ENCODE measurements around the gene ERLIN1. TPM values are rescaled to one million over a fixed set of nuclear protein-coding genes. Genes with fewer than 3 reads are reported as not detected.

Gene ERLIN1
- total RNA-seq, 1 donor from 2014 or later = 17.2 TPM

DNA sequence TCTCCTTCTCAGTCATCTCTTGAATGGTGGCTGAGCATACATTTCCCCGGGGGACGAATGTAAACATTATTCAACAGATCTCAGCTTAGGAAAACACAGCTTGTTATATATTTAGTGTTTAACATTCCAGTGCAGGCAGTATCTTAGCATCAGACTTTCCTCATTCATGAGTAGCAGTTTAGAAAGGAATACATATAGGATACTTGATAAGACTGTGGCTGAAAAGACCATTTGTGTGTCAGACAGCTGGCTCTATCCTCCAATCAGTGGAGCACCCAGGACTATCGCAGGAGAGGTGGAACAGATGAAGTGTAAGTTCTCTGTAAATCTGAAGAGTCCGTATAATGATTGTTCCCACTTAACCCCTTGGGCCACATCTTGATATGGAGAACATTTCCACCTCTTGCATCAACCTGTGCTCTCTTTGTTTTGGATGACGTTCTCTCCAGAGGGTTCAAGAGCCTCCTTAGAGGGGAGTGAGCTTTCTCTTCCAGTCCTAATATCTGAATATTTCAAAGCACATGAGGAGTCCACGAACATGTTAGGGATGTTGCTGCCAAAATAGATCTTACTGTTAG lies 34.0 kb downstream of the ERLIN1 start:
- TF ChIP-seq, protein P1, sequence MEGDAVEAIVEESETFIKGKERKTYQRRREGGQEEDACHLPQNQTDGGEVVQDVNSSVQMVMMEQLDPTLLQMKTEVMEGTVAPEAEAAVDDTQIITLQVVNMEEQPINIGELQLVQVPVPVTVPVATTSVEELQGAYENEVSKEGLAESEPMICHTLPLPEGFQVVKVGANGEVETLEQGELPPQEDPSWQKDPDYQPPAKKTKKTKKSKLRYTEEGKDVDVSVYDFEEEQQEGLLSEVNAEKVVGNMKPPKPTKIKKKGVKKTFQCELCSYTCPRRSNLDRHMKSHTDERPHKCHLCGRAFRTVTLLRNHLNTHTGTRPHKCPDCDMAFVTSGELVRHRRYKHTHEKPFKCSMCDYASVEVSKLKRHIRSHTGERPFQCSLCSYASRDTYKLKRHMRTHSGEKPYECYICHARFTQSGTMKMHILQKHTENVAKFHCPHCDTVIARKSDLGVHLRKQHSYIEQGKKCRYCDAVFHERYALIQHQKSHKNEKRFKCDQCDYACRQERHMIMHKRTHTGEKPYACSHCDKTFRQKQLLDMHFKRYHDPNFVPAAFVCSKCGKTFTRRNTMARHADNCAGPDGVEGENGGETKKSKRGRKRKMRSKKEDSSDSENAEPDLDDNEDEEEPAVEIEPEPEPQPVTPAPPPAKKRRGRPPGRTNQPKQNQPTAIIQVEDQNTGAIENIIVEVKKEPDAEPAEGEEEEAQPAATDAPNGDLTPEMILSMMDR (conservative IDR thresholded peaks at IDR 0.05; ENCODE audit: low read depth, low read length) = no peak
- H3K4me3 ChIP-seq (ENCODE audit: low read depth, low read length) = no peak overlapping the region

DNA sequence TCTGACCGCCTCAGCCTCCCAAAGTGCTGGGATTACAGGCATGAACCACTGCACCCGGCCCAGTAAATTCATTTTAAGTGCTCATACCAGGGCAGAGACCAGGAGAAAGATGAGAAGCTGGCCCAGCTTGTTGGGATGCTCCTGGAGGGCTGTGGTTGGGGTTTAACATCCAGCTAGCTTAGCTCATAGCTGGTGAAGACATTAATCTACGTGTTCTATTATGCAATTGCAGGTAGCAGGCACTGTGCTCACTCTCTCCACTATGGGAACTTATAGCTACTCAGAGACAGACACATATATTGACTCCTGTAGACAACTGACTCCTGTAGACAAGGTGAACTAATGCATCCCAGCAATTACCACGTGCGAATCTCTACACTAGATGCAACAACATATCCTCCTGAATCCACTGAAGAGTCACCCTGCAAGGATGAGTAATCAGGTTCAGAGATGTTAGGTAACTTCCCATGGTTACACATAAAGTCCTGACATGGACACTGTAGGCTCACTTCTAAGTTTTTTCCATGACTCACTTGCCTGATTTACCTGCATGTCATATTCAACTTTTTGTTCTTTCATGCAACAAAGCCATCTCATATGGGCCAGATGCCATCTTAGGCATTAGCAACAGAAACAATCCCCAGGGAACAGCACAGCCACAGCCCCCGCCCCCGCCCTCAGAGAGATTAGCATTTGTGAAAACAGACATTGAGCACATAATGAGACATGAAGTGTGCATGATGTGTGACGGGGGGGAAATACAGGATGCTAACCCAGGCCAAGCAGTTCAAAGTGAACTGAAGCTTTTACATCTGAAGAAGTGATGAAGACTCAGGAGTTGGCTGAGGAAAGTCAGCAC lies 37.2 kb downstream of the ERLIN1 start:
- H3K4me3 ChIP-seq (ENCODE audit: low read depth, low read length) = no peak overlapping the region
- peak; percentile 73 for DNase-seq (ENCODE audit: low read depth)
- TF ChIP-seq, protein P1 (conservative IDR thresholded peaks at IDR 0.05; ENCODE audit: low read depth, low read length) = no peak

More for the DNA sequence above, 34.0 kb downstream of the ERLIN1 start:
- no peak for DNase-seq (ENCODE audit: low read depth)

DNA sequence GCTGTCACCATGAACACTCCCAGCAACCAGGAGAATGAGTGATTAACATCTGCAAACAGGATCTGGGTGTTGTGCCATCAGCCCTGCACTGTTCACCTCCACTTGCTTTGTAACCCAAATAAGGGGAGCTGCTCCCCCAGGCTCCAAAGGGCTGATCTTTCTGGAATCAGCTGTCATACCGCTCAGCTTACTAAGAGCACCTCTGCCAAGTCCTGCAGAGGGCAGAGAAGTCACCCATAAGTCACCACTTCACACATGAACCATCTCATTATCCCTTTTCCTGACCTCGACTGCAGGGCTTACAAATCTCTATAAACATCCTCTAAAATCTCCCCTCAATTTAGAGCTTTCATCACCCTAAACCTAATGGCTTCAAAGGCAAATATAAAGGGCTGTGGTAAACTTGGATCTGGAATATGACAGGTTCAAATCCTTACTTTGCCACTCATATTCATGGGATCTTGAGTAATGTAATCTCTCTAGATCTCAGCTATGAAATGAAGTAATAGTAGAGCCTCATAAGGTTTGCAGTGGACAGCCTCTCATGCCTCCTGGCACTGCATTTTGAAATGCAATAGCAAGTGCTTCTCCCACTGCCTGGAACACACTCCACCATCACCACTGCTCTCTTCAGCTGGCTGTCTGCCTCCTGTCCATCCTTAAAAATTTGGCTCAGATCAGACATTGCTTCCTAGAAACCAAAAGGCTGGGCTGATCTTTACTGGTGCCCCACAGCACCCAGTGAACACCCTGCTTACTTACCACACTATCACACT lies 38.8 kb downstream of the ERLIN1 start:
- no peak for DNase-seq (ENCODE audit: low read depth)
- TF ChIP-seq, protein P1 (conservative IDR thresholded peaks at IDR 0.05; ENCODE audit: low read depth, low read length) = no peak
- no peak overlapping the region for H3K4me3 ChIP-seq (ENCODE audit: low read depth, low read length)

DNA sequence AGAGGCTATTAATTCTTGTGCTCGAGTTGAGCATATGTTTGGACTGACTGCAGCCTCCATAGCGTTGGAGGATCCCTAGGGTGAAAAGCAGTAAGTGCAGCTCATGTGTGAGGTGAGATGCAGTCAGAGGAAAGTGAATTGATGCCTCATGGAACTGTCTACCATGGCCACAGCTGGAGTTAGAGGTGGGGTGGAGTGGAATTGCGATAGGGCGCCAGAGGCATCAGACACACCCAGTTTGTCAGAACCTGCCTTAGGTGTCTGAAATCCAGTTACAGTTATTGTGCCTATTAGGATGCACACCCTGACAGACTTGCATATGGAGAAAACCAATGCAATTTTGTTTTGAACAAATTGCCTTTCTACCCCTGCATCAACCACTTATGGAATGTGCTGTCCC lies 39.4 kb downstream of the ERLIN1 start:
- TF ChIP-seq, protein P1 (conservative IDR thresholded peaks at IDR 0.05; ENCODE audit: low read depth, low read length) = no peak
- H3K4me3 ChIP-seq (ENCODE audit: low read depth, low read length) = no peak overlapping the region
- DNase-seq (ENCODE audit: low read depth) = no peak

DNA sequence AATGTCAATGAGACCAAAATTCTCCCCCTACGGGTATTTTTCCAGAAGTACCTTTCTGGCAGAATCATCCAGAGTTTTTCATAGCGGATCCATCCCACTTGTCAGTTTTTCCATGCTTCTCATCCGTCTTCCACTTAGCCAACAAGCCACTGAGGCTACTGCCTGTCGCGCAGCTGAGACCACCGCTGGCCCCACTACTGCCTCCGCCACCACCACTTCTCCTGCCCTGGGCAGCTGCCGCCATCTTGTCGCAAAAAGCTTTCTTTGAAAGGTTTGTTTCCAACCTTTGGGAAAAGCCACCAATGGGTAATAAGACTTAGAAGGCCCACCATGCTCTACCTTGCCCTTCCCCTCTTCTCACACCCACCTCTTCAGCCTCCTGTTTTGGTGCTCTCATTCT lies 42.1 kb downstream of the ERLIN1 start:
- TF ChIP-seq, protein P1 (conservative IDR thresholded peaks at IDR 0.05; ENCODE audit: low read depth, low read length) = no peak
- no peak for DNase-seq (ENCODE audit: low read depth)
- no peak overlapping the region for H3K4me3 ChIP-seq (ENCODE audit: low read depth, low read length)

DNA sequence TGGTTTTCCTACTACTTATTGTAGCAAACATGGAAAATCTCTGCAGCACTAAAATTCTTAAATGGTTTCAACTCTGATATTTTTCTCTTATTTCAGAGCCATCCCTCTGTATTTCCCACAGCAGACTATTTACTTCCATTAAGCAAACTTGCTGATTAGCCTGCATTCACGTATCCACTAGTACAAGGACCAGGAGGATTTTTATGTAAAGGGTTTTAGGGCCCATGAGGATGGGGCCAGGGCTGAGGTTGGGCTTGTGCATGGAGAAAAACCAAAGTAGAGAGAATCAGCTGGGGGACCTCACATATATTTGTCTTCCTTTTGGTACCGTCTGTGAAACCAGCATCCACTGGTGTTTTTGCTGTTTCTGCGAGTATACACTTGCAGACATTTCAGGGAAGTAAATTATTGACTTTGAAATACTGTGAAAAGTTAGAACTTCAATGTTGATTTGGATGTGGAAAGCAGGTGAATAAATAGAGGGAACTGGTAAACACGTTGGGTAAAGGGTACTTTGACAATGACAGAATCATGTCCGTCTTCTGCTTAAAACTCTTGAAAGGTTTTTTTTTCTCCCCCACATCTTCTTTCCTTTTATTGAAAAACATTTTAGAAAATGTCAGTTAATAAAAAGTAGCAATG lies 44.3 kb downstream of the ERLIN1 start:
- TF ChIP-seq, protein P1 (conservative IDR thresholded peaks at IDR 0.05; ENCODE audit: low read depth, low read length) = no peak
- H3K4me3 ChIP-seq (ENCODE audit: low read depth, low read length) = no peak overlapping the region
- no peak for DNase-seq (ENCODE audit: low read depth)
